ENCODE measurements around the gene ZNF280A. TPM values are rescaled to one million over a fixed set of nuclear protein-coding genes. Genes with fewer than 3 reads are reported as not detected.
"Not testable (repeated sequence)": the region's sequence is repeated elsewhere in the genome, so short reads cannot be mapped to it uniquely, and the experiment has no call there.

The ZNF280A gene
- total RNA-seq, 2 experiments from 2014 or later, result not detected

GRCh38 chr22:22521631-22522030 lies 1.6 kb upstream of the ZNF280A start:
- POLR2A ChIA-PET, result no interaction called here
- Mint-ChIP-seq H3K27ac (no peak overlapping the region), H3K27me3 (peaks cover 10% of the 10 kb centered on the region), H3K36me3 (ENCODE audit: low read depth) (no peaks in the 10 kb centered on the region), H3K4me3 (no peak overlapping the region), H3K9me3 (no peaks in the 10 kb centered on the region), H3K4me1 (ENCODE audit: low read depth) (no peaks in the 10 kb centered on the region)
- DNase-seq, result no peak
- CTCF ChIA-PET, result no interaction called here
- no peak for ATAC-seq
- intact Hi-C loops (cut with micrococcal nuclease), result no loop called here
- TF ChIP-seq, protein P1, sequence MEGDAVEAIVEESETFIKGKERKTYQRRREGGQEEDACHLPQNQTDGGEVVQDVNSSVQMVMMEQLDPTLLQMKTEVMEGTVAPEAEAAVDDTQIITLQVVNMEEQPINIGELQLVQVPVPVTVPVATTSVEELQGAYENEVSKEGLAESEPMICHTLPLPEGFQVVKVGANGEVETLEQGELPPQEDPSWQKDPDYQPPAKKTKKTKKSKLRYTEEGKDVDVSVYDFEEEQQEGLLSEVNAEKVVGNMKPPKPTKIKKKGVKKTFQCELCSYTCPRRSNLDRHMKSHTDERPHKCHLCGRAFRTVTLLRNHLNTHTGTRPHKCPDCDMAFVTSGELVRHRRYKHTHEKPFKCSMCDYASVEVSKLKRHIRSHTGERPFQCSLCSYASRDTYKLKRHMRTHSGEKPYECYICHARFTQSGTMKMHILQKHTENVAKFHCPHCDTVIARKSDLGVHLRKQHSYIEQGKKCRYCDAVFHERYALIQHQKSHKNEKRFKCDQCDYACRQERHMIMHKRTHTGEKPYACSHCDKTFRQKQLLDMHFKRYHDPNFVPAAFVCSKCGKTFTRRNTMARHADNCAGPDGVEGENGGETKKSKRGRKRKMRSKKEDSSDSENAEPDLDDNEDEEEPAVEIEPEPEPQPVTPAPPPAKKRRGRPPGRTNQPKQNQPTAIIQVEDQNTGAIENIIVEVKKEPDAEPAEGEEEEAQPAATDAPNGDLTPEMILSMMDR (IDR thresholded peaks at IDR 0.05), result no peak

DNA sequence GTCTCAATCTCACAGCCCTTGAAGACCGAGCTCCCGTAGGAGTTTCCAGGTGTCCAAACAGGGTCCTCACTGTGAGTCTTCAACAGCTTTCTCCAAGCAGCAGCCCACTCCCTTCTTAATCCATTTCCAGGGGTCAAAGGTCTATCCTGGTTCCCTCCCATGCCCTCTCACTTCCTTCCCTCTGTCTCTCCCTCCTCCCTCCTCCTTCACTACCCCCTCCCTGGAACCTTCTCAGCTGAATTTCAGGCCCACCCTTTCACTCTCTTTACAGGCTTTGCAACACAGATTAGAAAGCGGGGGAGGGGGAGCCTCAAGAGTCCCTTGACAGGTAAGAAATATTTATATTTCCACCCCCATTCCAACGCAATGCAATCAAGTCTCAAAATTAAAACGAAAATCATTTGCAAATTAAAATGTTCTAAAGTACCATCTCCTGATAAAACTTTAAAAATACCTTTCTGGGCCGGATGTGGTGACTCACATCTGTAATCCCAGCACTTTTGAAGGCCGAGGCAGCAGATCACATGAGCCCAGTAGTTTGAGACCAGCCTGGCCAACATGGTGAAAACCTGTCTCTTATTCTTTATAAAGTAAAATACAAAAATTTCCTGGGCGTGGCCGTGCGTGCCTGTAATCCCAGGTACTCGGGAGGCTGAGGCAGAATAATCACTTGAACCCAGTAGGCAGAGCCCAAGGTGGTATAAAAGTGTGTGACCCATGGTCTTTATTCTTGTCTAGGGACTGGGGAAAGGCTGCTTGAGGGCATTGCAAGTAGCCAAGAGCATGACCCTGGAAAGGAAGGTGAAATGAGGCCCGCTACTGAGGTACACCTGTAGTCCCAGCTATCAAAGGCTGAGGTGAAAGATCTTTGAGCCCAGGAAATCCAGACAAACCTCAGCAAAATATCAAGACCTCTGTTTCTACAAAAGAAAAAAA lies 865 bp upstream of the ZNF280A start:
- POLR2A ChIA-PET, result no interaction called here
- Mint-ChIP-seq H3K36me3 (ENCODE audit: low read depth) (no peaks in the 10 kb centered on the region), H3K4me1 (ENCODE audit: low read depth) (no peaks in the 10 kb centered on the region), H3K9me3 (no peaks in the 10 kb centered on the region), H3K4me3 (no peak overlapping the region), H3K27ac (no peak overlapping the region), H3K27me3 (peaks cover 14% of the 10 kb centered on the region)
- intact Hi-C loops (cut with micrococcal nuclease), result no loop called here
- no peak for ATAC-seq
- CTCF ChIA-PET, result interaction anchor here (0.6 to 1.2 kb wide), 2 partner anchors 12 to 20 kb away, joined by 3 to 7 read pairs; partner anchors contain the start of gene ZNF280B
- TF ChIP-seq, protein P1 (IDR thresholded peaks at IDR 0.05), result no peak
- DNase-seq, result no peak

GRCh38 chr22:22519591-22519990 lies 479 bp downstream of the ZNF280A start:
- Mint-ChIP-seq H3K27me3 (peaks cover 26% of the 10 kb centered on the region), H3K36me3 (ENCODE audit: low read depth) (no peaks in the 10 kb centered on the region), H3K9me3 (no peaks in the 10 kb centered on the region), H3K27ac (no peak overlapping the region), H3K4me1 (ENCODE audit: low read depth) (no peaks in the 10 kb centered on the region), H3K4me3 (no peak overlapping the region)
- ATAC-seq, result no peak
- POLR2A ChIA-PET, result interaction anchor here (1.2 kb wide), 1 partner anchor 8 kb away, joined by 4 read pairs; no protein-coding TSS in a partner anchor
- TF ChIP-seq, protein P1 (IDR thresholded peaks at IDR 0.05), result no peak
- DNase-seq, result no peak
- intact Hi-C loops (cut with micrococcal nuclease), result no loop called here
- CTCF ChIA-PET, result interaction anchor here (1.2 kb wide), 1 partner anchor 11 kb away, joined by 7 read pairs; the partner anchor contains the start of gene ZNF280B

DNA sequence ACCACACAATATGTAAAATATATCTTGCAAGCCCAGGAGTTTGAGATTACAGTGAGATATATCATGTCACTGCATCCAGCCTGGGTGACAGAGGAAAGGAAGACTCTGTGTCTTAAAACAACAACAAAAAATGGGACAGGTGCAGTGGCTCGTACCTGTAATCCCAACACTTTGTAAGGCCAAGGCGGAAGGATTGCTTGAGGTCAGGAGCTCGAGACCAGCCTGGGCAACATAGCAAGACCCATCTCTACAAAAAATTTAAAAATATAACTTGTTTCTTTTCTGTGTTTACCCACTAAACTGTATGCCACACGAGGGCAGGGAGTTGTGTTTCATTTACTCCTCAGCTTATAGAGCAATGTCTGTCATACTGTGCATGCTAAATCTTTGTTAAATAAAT lies 3.1 kb downstream of the ZNF280A start:
- H3K4me1 Mint-ChIP-seq (ENCODE audit: low read depth), result no peaks in the 10 kb centered on the region
- no peaks in the 10 kb centered on the region for H3K9me3 Mint-ChIP-seq
- no peak for ATAC-seq
- ChIA-PET CTCF (interaction anchor here (0.9 kb wide), 1 partner anchor 12 kb away, joined by 3 read pairs; no protein-coding TSS in a partner anchor), POLR2A (no interaction called here)
- intact Hi-C loops (cut with micrococcal nuclease), result no loop called here
- no peak for DNase-seq
- no peak overlapping the region for H3K27ac Mint-ChIP-seq
- H3K4me3 Mint-ChIP-seq, result no peak overlapping the region
- H3K36me3 Mint-ChIP-seq (ENCODE audit: low read depth), result no peaks in the 10 kb centered on the region
- H3K27me3 Mint-ChIP-seq, result peaks cover 26% of the 10 kb centered on the region
- TF ChIP-seq, protein P1 (IDR thresholded peaks at IDR 0.05), result no peak

DNA sequence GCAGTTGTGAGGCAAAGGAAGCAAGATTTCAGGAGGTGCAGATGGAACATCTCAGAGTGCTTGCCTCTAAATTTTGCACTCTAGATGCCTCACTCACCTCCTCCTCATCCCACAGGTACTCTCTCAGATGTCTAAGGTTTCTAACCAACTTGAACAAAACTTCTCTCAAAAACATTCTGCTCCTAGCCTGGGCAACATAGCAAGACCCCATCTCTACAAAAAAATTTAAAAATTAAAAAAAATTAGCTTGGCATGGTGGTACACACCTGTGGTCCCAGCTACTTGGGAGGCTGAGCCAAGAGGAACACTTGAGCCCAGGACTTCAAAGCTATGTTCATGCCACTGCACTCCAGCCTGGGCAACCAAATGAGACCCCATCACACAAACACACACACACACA lies 4.2 kb downstream of the ZNF280A start:
- Mint-ChIP-seq H3K4me1 (ENCODE audit: low read depth) (no peaks in the 10 kb centered on the region), H3K9me3 (no peaks in the 10 kb centered on the region), H3K36me3 (ENCODE audit: low read depth) (no peaks in the 10 kb centered on the region), H3K27ac (no peak overlapping the region), H3K27me3 (peaks cover 26% of the 10 kb centered on the region), H3K4me3 (no peak overlapping the region)
- no peak for DNase-seq
- TF ChIP-seq, protein P1 (IDR thresholded peaks at IDR 0.05), result no peak
- ATAC-seq, result no peak
- CTCF ChIA-PET, result interaction anchor here (0.9 kb wide), 1 partner anchor 11 kb away, joined by 3 read pairs; no protein-coding TSS in a partner anchor
- POLR2A ChIA-PET, result interaction anchor here (1.0 kb wide), 1 partner anchor 9 kb away, joined by 3 read pairs; no protein-coding TSS in a partner anchor
- intact Hi-C loops (cut with micrococcal nuclease), result no loop called here

DNA sequence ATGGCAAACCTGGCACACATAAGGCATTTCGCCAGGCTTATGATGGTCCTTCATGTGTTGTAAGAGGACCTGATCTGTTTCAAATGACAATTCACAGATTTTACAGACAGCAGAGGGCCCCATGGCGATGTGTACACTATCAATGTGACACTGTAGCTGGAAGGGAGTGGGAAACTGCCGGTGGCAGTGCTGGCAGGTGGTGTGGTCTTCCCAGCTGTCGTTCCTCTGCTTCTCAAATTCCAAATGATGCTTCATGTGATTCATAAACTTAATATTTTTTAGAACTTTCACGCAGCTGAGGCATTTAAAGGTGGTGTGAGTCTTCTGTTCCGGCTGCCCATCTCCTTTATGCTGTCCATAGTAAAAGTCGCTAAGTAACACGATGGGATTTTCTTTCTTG lies 5.6 kb downstream of the ZNF280A start:
- POLR2A ChIA-PET; DNase-seq; H3K27ac Mint-ChIP-seq; ATAC-seq; H3K9me3 Mint-ChIP-seq; intact Hi-C loops (cut with micrococcal nuclease); H3K4me3 Mint-ChIP-seq; H3K4me1 Mint-ChIP-seq (ENCODE audit: low read depth); H3K36me3 Mint-ChIP-seq (ENCODE audit: low read depth): not testable (repeated sequence)
- CTCF ChIA-PET, result interaction anchor here (1.0 kb wide), 1 partner anchor 10 kb away, joined by 3 read pairs; no protein-coding TSS in a partner anchor
- peaks cover 23% of the 10 kb centered on the region for H3K27me3 Mint-ChIP-seq
